ENCODE results near the gene SPOCD1. TPM values are rescaled to one million over a fixed set of nuclear protein-coding genes. Genes with fewer than 3 reads are reported as not detected.

SPOCD1 gene
- total RNA-seq, 1 experiment from 2014 or later: 5.7 TPM

DNA sequence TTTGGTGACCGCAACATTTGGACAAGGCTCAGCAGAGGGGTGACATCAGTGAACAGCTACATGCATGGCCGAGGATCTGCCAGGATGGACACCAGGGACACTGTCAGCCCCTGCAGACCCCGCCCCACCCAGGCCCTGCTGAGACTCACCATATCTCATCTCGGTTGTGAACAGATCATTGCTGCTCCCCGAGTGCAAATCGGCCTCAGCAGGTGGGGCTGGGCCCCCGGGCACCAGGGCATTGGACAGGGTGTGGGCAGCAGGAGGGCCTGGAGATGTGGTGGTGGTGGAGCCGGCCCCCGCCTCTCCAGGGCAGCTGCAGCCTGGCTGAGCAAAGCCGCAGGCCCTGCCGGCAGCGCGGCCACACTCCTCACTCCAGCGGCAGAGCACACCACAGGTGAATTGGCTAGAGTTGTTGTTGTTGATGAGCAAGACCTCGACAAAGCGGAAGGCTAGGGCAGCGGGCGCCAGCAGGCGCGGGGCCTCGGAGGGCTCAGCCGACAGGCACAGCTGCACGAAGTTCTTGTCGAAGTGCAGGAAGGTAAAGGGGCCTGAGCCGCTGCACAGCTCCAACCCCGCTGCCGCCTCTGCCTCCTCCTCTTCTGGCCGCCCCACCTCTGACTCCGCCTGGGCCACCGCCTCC is 59.9 kb downstream of the SPOCD1 start:
- no peak for DNase-seq (ENCODE audit: low spot score)

- no peak for DNase-seq (ENCODE audit: low spot score)
Observed at GRCh38 chr1:31755197-31755611, 60.6 kb downstream of the SPOCD1 start.

DNA sequence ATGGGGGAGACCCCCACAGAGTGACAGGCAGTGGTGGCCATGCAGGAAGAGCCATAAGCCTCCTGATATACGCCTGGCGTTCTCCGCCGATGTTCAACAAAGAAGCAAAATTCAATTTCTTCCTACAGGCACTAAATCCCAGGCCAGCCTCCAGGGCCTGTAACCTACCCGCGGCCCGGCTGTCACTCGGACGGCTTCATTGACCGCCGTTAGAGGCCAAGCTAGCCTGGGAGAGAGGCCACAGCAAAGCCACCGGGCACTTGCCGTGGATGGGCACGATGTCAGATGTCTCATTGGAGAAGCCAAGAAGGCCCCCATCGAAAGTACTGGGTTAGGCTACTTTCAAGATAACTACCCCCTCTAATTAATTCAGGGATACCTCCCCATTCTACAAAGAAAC is 61.4 kb downstream of the SPOCD1 start:
- no peak for DNase-seq (ENCODE audit: low spot score)

GRCh38 chr1:31753707-31754349 is 62.0 kb downstream of the SPOCD1 start:
- no peak for DNase-seq (ENCODE audit: low spot score)

DNA sequence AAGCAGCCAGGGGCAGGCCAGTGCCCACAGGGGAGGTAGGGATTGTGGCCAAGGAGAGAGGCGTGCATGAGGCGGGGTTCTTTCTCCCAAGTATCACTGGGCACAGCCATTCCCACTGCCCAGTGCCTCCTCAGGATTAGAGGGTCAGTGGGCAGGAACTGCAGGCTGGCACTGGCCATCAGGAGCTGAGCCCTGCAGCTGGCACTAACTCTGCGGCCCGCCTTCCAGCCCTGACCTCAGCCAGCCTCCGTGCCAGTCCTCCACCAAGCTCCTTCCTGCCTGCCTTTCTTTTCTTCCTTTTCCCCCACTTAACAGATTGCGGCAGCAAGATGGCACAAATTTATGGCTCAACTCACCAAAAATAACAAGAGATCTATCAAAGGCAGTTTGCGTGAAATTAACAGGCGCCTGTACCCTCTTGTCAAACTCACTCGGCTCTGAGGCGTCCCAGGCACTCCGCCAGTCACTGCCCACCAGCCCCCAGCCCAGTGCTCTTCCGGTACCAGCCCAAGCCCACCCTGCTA is 62.8 kb downstream of the SPOCD1 start:
- no peak for DNase-seq (ENCODE audit: low spot score)

GRCh38 chr1:31752258-31752657 is 63.6 kb downstream of the SPOCD1 start:
- no peak for DNase-seq (ENCODE audit: low spot score)

DNA sequence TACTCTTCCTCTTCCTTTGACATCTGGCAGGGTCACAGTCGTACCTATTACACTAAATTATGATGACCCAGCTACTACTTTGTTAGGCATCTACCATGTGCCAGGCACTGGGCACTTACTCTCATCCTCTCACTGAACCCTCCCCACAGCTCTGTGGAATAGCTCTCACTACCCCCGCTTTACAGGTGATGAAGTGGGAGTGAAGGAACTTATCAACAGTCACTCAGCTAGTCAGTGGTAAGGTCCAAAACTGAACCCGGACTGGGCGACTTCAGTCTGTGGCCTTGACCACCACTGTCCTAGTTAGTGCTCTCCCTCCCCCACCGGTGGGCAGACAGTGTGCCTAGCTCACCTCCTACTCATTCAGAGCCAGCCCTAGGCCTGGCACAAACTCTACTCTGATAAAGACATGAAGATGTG is 64.0 kb downstream of the SPOCD1 start:
- DNase-seq (ENCODE audit: low spot score): no peak

GRCh38 chr1:31750858-31751510 is 64.8 kb downstream of the SPOCD1 start:
- DNase-seq (ENCODE audit: low spot score): no peak

DNA sequence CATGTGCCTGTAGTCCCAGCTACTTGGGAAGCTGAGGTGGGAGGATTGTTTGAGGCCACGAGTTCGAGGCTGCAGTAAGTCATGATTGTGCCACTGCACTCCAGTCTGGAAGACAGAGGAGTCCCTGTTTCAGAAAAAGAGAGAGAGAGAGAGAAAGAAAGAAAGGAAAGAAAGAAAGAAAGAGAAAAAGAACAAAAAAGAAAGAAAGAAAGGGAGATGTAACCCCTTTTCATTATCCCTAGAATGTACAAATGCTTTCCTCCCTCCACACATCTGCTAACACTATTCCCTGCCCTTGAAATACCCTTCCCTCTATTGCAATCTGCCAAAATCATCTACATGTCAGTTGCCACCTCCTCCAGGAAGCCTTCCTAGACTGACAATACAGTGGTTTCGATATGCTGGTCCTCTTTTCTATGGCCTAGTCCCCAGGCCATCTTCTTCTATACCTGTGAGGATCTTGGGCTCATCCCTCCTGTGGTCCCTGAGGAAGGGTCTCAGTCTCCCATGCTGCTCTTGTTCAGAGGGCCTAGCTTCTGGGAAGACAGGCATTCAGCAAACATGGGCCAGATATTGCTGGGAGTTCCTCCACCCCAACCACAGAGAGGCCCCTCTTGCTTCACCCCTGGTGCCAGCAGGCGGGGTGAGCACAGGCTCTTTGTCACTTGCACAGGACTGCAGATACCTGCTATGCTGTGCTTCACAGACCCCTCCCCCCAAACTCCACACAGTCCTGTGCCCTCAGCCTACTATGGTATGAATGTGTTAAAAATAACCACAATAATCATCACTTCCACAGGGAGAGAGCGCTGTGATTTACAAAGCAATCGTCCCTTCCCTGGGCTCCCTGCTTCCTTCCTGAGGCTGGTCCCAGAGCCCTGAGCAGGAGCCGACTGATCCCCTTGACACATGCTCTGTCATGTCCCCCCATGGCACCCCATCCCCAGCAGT is 65.8 kb downstream of the SPOCD1 start:
- DNase-seq (ENCODE audit: low spot score): no peak

GRCh38 chr1:31748365-31748764 is 67.5 kb downstream of the SPOCD1 start:
- no peak for DNase-seq (ENCODE audit: low spot score)

GRCh38 chr1:31747304-31747703 is 68.5 kb downstream of the SPOCD1 start:
- DNase-seq (ENCODE audit: low spot score): no peak

GRCh38 chr1:31746687-31747086 is 69.1 kb downstream of the SPOCD1 start:
- no peak for DNase-seq (ENCODE audit: low spot score)

DNA sequence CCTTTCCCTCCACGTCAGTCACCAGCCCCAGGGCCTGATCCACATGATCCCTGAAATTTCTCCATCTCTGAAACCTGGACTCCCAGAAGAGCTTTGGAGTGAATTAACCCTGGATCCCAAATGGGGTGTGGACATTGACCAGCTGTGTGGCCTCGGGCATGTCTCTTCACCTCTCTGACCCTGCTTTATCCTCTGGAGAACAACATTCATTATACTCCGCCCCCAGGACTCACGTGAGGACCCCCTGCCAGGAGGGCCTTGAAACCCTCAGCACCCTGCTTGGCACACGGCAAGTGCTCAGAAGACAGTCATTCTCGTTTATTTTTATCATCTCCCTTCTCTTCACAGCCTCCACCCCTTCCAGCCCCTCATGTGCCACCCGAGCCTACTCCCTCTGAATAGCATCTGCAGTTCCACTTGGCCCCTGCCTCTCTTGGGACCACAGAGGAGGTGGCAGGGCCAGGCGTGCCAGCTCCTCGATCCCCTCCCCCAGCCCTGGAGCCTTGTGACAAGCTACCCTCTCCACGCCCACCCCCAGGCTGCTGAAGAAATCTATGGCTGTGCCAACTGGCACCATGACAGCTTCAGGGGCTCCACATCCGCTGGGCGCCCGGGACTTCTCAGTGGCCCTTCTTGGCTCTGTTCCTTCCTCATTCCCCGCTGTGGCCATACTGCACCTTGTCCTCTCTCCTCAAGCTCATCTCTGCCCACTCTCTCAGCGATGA is 69.7 kb downstream of the SPOCD1 start:
- no peak for DNase-seq (ENCODE audit: low spot score)

- peak; percentile 55 for DNase-seq (ENCODE audit: low spot score)
Observed at GRCh38 chr1:31745096-31745945, 70.5 kb downstream of the SPOCD1 start.

DNA sequence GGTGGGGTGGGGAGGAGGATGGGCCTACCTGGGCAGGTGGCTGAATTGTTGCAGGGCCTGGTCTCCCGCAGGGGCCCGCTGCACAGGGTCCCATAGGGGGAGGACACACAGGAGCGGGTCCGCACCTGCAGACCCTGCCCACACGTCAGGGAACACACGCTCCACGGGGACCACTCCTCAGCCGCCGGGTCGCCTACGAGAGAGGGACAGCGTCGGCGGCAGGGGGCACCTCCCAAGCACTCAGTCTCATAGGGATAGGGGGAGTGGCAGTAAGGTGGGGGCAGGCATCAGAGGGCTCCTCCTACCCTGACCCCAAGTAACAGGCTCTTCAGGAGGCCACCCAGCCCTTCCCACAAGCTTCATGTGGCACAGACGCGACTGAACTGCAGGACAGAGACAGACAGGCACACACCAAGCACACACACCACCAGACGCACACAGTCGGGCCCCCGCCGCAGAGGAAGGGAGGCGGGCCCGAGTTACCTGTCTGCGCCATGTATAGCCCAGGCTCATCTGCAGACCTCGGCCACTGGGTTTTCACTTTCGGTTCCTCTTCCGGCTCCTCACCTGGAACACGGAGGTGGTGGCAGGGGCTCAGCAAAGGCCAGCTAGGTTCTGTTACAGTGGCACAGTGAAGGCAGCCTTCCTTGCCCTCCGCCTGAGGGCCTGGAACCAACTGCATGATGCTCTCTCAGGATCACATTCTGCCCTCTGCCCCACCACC is 71.5 kb downstream of the SPOCD1 start:
- no peak for DNase-seq (ENCODE audit: low spot score)

DNA sequence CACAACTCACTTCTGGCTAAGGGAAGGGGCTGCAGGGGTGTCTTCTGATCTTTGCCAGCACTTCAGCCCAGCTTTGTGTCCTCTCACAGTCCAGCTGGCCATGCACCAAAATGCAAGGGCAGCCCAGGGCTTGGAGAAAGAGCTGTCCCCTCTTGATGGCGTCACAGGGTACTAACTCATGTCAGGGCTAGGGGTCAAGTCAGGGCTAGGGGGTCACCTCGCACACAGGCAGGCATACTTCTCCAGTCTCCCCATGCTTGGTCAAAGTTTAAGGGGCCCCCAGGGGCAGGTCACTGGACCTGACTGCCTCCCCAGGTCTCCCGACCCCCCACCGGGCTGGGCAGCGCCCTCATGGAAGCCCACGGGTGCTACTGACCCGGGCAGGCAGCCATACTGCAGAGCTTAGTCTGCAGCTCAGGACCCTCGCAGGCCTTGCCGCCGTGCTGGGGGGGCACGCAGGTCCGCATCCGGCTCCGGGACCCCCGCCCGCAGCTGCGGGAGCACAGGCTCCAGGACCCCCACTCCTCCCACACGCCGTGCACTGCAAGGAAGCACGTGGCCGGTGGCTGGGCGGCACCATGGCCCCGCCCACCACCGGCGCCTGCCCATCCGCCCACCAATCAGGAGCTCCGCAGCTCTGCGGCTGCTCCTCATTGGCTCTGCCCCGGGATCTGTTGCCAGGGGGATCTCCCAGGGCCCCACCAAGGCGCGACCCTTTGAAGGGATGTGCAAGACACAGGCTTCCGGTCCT is 73.2 kb downstream of the SPOCD1 start:
- DNase-seq (ENCODE audit: low spot score): no peak

Data from A172 (cell line).